CD4-positive, alpha-beta T cell treated with Interleukin-12 subunit alpha and Interleukin-12 subunit beta, for 1 hour (primary cell): Measurements from ENCODE around the gene FHIT.
A peak's percentile ranks its signal among the peaks of the same experiment; 100 is the strongest.

Experiments used
- DNase-seq: peaks from one replicate; pipeline ENCODE4 v3.0.0-alpha.2; 2020

FHIT gene

GRCh38 chr3:59798372-59799086 lies 1452.7 kb downstream of the FHIT start:
- DNase-seq: no peak

GRCh38 chr3:59797533-59797932 lies 1453.7 kb downstream of the FHIT start:
- DNase-seq: no peak

GRCh38 chr3:59796456-59796855 lies 1454.8 kb downstream of the FHIT start:
- DNase-seq: no peak

GRCh38 chr3:59795756-59796155 lies 1455.5 kb downstream of the FHIT start:
- no peak for DNase-seq

- DNase-seq: no peak
These were observed 1457.3 kb downstream of the FHIT start for GRCh38 chr3:59793976-59794375.

GRCh38 chr3:59791774-59792308 lies 1459.4 kb downstream of the FHIT start:
- no peak for DNase-seq

GRCh38 chr3:59790241-59790640 lies 1461.0 kb downstream of the FHIT start:
- no peak for DNase-seq

- no peak for DNase-seq
These were observed 1462.5 kb downstream of the FHIT start for GRCh38 chr3:59788801-59789200.

- DNase-seq: no peak
These were observed 1463.1 kb downstream of the FHIT start for GRCh38 chr3:59788133-59788532.

GRCh38 chr3:59786374-59786773 lies 1464.9 kb downstream of the FHIT start:
- DNase-seq: no peak

GRCh38 chr3:59784164-59784563 lies 1467.1 kb downstream of the FHIT start:
- no peak for DNase-seq

- DNase-seq: no peak
These were observed 1467.7 kb downstream of the FHIT start for GRCh38 chr3:59783468-59783988.

- DNase-seq: no peak
These were observed 1468.6 kb downstream of the FHIT start for GRCh38 chr3:59782664-59783063.

- DNase-seq: no peak
These were observed 1471.0 kb downstream of the FHIT start for GRCh38 chr3:59780209-59780608.

GRCh38 chr3:59779260-59779659 lies 1472.0 kb downstream of the FHIT start:
- DNase-seq: no peak

- DNase-seq: no peak
These were observed 1473.6 kb downstream of the FHIT start for GRCh38 chr3:59777667-59778077.

GRCh38 chr3:59777066-59777465 lies 1474.2 kb downstream of the FHIT start:
- DNase-seq: no peak

- no peak for DNase-seq
These were observed 1475.4 kb downstream of the FHIT start for GRCh38 chr3:59775761-59776325.

GRCh38 chr3:59775106-59775505 lies 1476.1 kb downstream of the FHIT start:
- no peak for DNase-seq

GRCh38 chr3:59774634-59775033 lies 1476.6 kb downstream of the FHIT start:
- DNase-seq: no peak

- DNase-seq: no peak
These were observed 1477.3 kb downstream of the FHIT start for GRCh38 chr3:59774000-59774399.

- peak; percentile 58 for DNase-seq
These were observed 1478.5 kb downstream of the FHIT start for GRCh38 chr3:59772416-59773408.

GRCh38 chr3:59771768-59772181 lies 1479.5 kb downstream of the FHIT start:
- no peak for DNase-seq
